Activated CD8-positive, alpha-beta memory T cell treated with anti-CD3 and anti-CD28 coated beads, Interleukin-2, amount 50 U/mL, for 1 hour (primary cell): ENCODE results near the gene TACR3.
"Not testable (repeated sequence)": the region's sequence is repeated elsewhere in the genome, so short reads cannot be mapped to it uniquely, and the experiment has no call there.

Experiments
- DNase-seq: peaks from one replicate; pipeline ENCODE4 v3.0.0-alpha.2; 2020; ENCODE audit errors: extremely low read depth

TACR3 gene

GRCh38 chr4:103719830-103720207, at the start of gene TACR3:
Gene TACR3, minus strand, starts transcription at chr4:103719985. Its CDS starts 310 bp downstream, at chr4:103719675.
- DNase-seq = no peak

DNA sequence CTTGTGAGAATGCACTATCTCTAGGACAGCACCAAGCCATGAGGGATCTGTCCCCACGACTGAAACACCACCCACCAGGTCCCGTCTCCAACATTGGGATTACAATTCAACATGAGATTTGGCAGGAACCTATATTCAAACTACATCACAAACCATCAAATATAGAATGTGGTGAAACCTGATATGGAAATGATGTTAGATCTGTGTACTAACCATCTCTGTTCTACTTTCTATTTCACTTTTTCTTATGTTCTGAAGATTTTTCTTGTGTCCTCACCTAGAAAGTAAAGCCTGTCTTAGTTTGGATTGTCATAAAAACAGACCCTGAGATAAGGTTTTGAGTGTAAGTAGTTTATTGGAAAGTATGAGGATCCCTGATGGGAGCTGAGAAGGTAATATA, 37.8 kb upstream of the TACR3 start:
- no peak for DNase-seq

GRCh38 chr4:103756741-103757140, 37.0 kb upstream of the TACR3 start:
- DNase-seq = no peak

DNA sequence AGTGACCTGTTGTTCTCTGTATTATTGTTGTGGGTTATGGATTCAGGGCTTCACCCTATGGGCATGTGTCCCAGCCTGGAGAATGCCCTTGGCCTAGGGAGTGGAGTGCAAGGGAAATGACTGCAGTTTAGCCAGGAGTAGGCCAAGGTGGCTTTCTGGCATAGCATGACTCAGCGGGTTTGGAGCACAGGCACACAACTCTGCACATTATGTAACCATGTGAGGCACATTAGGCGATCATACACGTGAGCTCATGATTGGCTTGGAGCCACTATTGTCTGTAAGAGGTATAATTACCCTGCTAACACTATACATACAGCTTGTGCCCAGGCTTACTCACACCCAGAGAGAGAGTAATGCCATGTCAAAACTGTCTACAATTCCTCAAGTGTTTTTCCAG, 35.1 kb upstream of the TACR3 start:
- DNase-seq = no peak

DNA sequence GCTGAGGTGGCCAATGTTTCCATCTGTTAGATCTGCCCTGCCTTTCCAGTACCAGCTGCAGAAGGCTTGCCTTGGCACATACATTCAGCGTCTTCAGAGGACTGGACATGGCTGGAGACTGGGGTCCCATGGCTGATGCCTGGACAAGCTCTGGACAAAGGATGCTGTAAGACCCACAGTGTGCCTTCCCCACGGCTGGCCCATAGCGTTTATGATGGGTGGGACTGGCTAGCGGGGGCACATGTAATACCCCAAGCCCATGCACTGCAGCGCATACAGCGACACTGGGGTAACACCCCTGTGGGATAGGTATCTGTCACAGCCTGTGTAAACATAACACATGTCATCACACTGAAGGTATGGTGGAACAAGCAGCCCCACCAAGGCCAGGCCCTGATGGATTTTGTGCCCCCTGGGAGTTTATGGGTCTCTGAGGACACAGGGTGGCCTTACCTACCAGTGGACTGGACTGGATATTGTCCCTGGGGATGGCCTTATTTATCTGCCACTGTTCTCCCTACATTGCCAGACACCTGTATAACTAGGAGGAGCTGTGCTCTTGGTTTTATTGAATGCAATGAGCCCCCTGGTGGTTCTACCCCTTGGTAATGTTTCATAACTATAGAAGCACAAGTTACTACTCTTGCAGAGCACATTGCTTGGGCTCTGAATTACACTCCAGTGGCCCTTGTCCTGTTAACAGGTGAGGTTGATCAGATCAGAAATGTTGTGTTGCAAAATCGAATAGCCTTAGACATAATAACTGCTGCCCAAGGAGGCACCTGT, 34.3 kb upstream of the TACR3 start:
- DNase-seq = no peak

DNA sequence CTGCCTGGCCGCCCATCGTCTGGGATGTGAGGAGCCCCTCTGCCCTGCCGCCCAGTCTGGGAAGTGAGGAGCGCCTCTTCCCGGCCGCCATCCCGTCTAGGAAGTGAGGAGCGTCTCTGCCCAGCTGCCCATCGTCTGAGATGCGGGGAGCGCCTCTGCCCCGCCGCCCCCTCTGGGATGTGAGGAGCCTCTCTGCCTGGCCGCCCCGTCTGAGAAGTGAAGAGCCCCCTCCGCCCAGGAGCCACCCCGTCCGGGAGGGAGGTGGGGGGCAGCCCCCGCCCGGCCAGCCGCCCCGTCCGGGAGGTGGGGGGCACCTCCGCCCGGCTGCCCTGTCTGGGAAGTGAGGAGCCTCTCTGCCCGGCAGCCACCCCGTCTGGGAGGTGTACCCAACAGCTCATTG, 3.4 kb upstream of the TACR3 start:
- DNase-seq = not testable (repeated sequence)

DNA sequence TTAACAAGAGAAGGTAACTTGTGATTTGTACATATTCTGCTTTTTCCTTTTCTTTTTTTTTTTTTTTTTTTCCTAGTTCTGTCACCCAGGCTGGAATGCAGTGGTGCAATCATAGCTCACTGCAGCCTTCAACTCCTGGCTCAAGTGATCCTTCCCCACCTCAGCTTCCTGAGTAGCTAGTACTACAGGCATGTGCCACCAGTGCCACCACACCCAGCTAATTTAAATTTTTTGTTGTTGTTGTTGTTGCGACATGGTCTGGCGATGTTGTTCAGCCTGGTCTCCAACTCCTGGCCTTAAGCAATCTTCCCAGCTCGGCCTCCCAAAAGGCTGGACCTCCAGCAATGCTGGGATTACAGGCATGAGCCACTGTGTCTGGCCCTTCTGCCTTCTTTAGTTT, 1.5 kb upstream of the TACR3 start:
- no peak for DNase-seq

- DNase-seq = no peak
These were observed 876 bp upstream of the TACR3 start for GRCh38 chr4:103720661-103721060.

DNA sequence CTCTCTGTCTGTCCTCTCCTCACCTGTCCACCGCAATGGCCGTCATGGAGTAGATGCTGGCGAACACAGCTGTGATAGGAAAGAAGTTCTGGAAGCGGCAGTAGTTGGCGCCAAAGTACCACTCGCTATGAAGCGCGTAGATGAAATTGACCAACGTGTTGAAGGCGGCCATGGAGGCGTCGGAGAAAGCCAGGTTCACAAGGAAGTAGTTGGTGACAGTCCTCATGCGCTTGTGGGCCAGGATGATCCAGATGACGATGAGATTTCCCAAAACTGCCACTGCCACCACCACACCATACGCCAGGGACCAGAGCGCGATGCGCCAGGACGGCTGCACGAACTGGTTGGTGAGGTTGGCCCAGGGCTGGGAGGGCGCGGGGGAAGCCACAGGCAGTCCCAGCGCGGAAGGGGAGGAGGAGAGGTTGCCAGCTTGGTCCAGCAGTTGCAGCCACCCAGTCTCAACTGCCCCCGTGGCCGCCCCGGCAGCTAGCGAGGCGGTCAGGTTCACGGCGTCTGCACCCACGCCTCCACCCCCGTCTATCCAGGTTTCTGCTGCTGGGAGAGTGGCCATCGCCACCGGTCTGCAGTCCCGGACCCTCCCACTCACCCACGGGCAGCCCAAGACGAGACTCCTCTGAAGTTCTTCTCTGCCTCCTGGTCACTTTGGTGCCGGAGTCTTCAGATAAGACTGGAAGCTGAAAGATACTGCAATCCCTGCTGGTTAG, 518 bp downstream of the TACR3 start:
- no peak for DNase-seq

- DNase-seq = no peak
These were observed 27.2 kb downstream of the TACR3 start for GRCh38 chr4:103692615-103693014.

- DNase-seq = no peak
These were observed 45.8 kb downstream of the TACR3 start for GRCh38 chr4:103673983-103674382.

GRCh38 chr4:103666764-103667163, 53.0 kb downstream of the TACR3 start:
- not testable (repeated sequence) for DNase-seq

DNA sequence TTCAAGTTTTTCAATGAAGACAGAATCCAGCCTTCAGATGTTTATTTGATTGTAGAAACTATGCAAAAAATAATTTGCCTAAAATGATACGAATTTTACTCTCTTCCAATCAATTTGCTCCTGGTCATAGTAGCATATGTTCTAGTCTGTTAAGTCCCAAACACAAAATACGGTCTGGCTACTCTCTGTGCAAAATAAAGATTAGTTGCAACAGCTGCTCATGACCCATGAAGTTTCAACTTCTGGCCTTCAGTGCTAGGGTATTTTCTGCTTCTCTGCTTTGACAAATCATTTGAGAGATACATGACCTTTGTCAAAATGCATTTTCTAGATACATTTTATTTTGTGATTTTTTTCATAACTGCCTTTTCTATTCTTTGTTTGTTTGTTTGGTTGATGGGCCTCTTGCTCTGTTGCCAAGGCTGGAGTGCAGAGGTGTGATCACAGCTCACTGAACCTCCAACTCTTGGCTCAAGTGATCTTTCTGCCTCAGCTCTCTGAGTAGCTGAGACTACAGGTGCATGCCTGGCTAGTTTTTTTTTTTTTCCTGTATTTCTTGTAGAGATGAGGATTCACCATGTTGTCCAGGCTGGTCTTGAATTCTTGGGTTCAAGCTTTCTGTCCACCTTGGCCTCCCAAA, 55.2 kb downstream of the TACR3 start:
- no peak for DNase-seq

- DNase-seq = no peak
These were observed 71.2 kb downstream of the TACR3 start for GRCh38 chr4:103648541-103648940.

GRCh38 chr4:103645991-103646390, 73.8 kb downstream of the TACR3 start:
- DNase-seq = no peak

- DNase-seq = no peak
These were observed 85.5 kb downstream of the TACR3 start for GRCh38 chr4:103634236-103634635.

- DNase-seq = no peak
These were observed 93.5 kb downstream of the TACR3 start for GRCh38 chr4:103626296-103626695.

DNA sequence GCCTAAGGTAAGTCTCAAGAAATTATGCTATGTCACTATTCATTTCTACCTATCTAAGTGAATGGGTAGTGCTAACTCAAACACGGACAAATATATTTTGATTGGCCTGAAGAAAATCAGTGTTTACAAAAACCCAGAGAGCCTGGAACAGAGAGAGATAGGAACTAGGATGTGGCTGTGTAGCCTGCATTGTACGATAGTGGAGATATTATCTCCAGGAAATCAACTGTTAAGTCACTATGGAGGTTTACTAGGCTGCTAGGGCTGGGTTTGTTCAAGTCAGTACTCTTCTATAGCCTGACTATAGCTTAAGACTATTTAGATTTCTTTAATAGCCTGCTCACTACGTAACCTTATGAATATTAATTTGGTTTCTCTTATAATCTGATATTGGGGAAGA, 127.9 kb downstream of the TACR3 start:
- no peak for DNase-seq

GRCh38 chr4:103567591-103567990, 152.2 kb downstream of the TACR3 start:
- no peak for DNase-seq

DNA sequence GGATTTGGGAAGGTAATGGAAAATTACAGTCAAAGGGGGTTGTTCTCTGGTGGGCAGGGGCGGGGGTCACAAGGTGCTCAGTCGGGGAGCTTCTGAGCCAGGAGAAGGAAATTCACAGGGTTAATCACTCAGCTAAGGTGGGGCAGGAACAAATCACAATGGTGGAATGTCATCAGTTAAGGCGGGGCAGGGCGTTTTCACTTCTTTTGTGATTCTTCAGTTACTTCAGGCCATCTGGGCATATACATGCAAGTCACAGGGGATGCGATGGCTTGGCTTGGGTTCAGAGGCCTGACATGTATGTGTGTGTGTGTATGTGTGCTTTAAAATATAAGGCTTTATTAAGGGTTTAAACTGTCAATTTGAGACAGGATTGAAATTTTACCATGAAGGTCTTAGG, 160.6 kb downstream of the TACR3 start:
- not testable (repeated sequence) for DNase-seq
